Middle frontal gyrus (tissue), 1 donor: ENCODE data around the gene DMRTC2.
A peak's percentile ranks its signal among the peaks of the same experiment; 100 is the strongest.

ENCODE experiments used
- DNase-seq: peaks from one replicate; pipeline ENCODE4 v3.0.0-alpha.2; 2015; ENCODE audit warnings: low spot score; ENCODE audit errors: extremely low spot score

The DMRTC2 gene

DNA sequence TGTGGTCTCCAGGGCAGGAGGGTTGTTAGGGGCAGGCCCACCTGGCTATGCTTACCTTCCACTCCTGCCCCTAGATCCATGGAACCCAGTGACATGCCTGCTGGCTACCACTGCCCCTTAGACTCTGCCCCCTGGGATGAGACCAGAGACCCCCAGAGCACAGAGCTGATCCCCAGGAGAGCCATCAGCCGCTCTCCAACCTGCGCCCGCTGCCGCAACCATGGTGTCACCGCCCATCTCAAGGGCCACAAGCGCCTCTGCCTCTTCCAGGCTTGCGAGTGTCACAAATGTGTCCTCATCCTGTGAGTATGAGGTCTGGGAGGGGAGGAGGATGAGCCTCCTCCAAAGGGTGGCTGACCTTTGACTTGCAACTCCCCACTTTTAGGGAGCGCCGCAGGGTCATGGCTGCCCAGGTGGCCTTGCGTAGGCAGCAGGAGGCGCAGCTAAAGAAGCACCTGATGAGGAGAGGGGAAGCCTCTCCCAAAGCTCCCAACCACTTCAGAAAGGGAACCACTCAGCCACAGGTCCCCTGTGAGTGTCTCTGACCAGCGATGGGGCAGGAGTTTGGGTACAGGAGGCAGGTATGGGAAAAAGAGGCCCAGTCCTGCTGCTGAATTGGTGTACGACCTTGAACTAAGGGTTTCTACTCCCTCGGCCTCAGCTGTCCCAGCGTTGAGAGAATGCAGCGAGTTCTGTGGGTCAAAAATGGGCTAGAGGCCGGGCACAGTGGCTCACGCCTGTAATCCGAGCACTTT, 2.7 kb downstream of the DMRTC2 start:
- DNase-seq: no peak

DNA sequence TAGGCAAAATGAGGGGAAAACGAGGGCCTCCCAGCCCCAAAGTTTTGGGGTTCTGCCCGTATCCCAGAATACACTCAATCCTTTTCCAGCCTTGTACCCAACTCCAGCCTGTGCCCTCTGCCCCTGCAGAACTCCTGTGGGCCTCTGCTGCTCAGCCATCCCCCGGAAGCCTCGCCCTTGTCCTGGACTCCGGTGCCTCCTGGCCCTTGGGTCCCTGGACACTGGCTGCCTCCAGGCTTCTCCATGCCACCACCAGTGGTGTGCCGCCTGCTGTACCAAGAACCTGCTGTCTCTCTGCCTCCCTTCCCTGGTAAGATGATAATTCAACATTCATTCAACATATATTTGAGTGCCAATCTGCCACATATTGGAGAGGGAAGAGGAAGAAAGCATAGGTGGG, 3.8 kb downstream of the DMRTC2 start:
- no peak for DNase-seq

DNA sequence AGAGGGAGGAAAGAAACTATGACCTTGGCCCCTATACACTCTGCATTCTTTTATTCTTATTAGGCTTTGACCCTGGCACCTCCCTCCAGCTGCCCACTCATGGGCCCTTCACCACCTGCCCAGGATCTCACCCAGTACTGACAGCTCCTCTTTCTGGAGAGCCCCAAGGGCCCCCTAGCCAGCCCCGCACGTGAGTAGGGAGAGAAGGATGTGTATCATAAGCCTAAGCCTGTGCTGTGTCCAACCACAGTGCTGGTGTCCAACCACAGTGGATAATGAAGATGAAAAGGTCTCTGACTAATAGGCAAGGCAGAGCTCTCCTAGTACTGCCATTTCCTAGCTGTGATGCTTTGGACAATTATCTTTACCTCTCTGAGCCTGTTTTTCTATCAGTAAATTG, 4.2 kb downstream of the DMRTC2 start:
- DNase-seq: no peak

DNA sequence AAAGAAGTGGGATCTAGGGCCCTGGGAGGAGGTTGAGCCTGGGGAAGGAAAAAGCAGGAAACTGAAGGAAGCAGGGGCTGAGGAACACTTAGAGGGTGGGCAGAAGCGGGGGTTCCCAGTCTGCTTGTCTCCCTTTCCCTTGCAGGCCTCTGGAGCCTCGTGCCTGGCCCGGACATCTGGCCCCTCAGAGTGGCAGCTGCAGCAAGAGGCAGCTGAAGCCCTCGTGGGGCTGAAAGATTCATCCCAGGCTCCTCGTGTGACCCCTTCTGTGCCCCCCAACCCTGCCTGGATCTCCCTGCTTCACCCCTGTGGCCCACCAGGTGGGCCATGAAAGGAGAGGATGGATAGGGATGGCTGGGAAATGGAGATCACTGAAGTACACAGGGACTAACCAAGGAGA, 5.5 kb downstream of the DMRTC2 start:
- DNase-seq: no peak

DNA sequence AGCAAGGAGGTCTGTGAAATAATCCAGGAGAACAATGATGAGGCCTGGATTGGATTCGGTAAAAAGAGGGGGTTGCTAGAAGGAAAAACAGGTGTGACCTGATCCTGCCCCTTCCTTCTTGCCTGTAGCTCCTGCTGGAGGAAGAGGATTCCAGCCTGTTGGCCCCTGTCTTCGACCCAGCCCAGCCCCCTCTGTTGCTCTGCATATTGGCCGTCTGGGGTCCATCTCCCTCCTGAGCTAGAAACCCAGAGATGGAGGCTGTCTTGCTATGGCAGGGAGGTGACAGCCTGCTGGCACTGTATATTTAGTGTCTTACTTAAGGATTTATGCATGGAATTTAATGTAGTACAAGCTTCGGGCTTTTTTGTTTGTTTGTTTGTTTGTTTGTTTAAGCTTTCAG, 6.6 kb downstream of the DMRTC2 start:
- DNase-seq: no peak

DNA sequence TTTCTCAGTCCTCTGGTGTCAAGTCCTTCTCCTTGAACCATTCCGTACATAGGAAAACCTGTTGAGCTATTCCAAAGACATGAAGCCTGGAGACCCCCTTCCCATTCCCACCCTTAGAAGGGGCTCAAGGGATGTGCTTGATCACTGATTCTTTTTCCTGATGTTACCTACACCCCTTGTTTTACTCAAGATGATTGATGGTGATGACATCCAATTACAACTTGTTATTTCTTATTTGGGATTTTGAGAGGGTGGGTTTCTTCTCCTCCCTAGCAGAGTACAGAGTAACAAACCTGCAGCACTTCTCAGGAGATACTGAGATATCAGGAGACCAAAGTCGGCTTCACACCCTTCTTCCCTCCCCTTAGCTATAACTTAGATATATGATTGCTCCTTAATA, 8.5 kb downstream of the DMRTC2 start:
- DNase-seq: no peak

DNA sequence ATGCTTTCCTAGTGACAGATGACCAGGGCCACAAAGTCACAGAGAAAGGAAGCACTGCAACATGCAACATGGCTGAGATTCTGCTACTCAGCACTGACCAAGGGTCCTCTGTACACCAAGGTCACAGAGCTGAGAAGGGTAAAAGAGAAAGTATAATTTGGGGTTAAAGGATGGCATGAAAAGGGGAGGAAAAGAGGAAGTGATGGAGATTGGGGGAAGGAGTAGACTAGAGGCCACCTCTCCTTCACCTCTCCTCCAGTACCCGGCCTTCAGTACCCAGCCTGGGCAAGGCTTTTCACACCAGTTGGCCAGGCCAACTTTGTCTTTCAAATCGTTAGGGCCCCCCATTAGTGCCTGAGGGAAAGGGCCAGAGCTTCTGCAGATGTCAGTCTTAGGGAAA, 8.9 kb downstream of the DMRTC2 start:
- DNase-seq: no peak

DNA sequence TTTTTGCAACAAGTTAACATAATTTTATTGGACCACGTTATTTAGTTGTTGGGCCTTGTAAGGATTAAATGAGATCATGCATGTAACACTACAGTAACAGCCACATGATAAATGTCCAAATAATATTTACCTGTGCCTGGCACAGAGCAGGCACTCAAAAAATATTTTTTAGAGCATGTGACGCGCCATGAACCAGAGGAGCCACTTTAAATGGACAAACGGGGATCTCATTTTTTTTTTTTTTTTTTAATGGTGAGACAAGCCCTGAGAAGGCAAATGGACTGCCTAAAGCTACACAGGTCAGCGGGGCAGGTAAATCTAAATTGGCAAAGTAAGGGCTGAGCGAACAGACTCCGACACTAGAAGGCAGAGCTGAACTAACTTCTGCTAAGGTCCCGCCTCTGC, 14.4 kb downstream of the DMRTC2 start:
- DNase-seq: no peak

DNA sequence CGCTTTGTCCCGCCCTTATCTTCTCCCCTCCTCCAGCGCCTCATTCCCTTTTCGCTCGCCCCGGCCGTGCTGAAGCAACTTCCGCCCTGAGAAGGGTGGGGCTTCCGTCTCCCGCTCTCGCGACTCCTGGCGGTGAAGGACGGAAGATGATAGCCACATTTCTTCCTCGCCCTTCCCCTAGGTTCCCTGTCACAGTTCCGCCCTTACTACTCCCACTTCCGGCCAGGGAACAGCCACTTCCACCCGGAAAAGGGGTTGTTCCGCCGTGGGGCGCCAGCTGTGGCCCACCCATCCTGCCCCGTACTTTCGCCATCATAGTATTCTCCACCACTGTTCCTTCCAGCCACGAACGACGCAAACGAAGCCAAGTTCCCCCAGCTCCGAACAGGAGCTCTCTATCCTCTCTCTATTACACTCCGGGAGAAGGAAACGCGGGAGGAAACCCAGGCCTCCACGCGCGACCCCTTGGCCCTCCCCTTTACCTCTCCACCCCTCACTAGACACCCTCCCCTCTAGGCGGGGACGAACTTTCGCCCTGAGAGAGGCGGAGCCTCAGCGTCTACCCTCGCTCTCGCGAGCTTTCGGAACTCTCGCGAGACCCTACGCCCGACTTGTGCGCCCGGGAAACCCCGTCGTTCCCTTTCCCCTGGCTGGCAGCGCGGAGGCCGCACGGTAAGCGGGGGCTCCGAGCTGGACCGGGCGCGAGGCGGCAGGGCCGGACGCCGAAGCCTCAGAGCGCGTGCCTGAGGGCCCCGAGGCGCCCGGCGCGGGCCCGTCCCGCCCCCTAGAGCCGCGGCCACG, 15.0 kb downstream of the DMRTC2 start, which contains the start of gene RPS19:
Gene RPS19, plus strand, starts transcription at position 638 of the 801 bp plus-strand sequence. CDS start 520 bp downstream, outside the sequence.
- DNase-seq: peak; percentile 99

DNA sequence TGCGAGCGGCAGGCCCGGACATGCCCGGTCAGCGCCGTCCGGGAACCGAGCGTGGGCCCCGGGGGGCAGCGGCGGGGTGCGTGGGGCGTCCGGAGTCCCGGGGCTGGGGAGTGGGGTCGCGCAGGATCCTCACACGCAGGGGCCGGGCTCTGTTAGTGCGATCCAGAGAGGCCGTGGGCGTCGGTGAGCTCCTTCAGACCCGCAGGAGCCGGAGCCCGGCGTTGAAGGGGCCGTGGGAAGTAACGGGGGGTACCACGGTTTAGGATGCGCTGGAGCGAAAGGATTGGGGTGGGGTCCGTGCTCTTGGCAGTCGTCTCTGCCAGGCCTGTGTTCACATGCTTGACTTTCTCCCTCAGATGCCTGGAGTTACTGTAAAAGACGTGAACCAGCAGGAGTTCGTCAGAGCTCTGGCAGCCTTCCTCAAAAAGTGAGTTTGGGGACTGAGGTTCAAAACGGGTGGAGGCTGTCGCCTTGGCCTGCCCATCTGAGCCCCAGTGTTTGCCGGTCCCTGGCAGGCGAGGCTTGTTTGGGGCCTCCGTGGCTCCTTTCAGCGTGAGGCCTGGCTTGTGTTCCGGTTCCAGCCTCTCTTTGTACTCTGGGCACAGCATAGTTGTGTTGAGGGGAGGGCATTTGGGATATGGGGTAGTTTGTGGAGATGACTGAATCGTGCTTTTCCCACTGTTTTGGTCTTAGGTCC, 15.7 kb downstream of the DMRTC2 start:
- no peak for DNase-seq

DNA sequence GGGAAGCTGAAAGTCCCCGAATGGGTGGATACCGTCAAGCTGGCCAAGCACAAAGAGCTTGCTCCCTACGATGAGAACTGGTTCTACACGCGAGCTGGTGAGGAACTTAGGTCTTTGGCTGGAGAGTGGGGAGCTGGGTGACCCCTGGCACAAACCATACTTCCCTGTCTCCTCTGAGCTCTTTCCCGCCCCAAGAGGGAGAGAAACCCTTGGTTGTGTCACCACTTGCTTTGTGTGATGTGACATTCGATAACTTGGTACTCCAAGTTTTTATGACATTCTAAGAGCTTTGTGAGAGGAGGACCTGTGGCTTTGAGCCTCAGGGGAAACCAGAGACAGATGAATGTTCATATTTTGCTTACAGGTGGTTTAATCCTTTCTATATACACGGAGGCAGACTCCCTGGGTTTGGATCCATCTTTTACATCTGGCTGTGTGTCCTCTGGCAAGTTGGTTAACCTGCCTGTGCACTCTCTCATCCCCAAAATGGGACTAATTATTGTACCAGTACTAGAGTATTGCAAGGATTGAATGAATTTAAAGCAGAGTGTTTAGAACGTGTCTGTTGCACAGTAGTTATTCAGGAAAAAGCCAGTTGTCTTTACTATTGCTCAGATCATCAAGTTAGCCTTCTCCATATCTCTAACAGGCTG, 16.4 kb downstream of the DMRTC2 start:
- no peak for DNase-seq

DNA sequence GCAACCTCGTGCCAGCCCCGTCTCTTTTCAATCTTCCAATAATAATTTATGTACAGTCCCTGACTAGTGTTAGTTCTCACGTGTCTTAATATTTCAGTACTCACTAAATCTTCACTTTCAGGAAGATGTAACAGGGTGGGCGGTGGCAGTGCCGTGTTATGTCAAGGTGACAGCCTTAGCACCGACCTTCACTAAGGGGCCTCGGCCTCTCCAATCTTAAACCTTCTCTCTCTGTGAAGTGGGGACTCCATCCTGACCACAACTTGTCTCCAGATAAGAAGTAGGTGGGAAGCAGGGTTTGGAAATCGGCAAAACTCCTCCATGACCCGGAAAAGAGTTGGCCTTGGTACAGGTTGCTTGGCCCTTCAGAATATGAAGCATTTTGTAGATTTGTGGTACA, 17.0 kb downstream of the DMRTC2 start:
- no peak for DNase-seq

DNA sequence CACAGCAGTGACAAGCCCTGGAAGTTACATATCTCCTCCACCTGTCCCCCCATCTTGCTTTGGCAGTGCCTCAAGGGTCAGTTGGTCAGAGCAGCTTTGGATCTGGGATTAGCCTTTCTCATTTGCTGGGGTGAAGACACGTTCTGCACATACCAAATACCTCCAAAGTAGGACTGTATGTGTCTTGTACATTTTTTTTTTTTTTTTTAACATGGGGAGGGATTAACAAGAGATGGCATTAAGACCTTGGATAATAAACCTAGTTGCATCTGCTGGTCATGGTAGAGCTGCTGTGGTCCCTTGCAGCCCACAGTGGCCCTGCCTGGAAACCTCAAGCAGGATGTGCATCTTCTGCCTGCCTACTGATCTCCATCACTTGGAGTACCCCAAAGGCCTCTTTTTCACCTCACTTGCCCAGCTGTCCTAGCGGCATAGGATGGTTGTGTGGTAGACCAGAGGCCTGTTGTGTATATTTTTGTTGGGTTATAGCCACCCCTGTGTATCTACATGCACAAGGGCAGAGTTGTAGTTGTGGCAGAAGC, 17.7 kb downstream of the DMRTC2 start:
- no peak for DNase-seq

DNA sequence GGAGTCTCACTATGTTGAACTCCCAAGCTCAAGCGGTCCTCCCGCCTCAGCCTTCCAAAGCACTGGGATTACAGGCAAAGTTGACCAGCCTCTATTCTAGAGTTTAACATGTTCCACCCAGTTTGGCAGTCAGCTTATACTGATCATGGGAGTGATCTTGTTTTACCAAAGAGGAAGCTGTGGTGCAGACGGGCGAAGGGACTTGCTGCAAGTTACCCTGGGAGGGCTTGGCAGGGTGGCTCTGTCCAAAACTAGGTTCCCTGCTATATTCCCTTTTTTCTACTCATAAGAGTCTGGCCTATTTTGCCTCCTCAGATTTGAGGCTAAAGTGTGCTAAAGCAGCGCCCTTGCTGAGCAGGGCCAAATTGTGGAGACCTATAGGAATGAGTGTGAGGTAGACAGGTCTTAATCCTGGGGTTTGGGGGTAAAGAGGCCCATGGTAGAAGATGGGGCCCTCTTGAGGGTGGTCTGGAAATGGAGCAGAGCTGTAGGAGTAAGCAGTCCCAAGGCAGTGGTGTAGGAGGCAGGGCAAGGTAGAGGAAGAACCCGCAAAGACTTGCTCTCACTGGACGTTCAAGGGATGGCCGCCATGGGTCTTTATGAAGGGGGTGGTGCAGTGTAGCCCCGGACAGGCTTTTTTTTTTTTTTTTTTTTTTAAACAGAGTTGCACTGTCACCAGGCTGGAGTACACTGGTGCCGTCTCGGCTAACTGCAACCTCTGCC, 18.5 kb downstream of the DMRTC2 start:
- DNase-seq: no peak

DNA sequence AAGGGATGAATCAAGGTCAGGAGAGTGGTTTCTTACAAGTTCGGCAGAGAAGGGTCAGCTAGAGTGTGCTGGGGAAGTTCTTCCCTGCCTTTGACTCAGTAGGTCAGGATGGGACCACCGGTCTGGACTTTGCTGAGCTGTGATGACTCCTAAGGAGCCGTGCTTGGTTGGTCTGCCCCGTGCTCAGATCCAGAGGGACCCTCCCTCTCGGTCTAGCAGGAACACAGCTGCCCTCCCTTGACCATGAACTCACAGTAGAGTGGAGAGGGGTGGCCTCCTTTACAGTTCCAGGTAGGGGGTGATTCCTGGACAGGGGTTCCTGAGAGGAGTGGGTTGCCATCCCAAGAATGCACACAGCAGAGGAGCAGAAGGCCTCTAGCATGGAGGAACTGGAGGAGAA, 19.5 kb downstream of the DMRTC2 start:
- no peak for DNase-seq

DNA sequence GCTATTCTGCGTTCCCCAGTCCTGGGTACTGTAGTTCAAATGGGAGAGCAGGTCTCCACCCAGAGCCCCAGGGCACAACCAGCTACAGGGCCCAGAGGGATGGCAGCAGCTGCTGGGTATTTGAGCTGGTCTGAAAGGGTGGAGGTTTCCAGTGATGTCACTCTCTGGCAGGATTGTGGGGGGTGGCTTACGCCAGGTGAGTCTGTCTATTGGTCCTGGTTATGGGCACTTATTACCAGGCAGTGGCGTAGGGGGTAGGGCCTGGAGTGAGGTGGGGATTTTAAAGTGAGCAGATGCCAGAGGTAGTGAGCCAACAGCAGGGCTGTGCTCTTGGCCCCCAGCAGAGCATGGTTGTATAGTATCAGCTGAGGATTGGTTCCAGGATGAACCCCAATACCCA, 21.4 kb downstream of the DMRTC2 start:
- DNase-seq: no peak

DNA sequence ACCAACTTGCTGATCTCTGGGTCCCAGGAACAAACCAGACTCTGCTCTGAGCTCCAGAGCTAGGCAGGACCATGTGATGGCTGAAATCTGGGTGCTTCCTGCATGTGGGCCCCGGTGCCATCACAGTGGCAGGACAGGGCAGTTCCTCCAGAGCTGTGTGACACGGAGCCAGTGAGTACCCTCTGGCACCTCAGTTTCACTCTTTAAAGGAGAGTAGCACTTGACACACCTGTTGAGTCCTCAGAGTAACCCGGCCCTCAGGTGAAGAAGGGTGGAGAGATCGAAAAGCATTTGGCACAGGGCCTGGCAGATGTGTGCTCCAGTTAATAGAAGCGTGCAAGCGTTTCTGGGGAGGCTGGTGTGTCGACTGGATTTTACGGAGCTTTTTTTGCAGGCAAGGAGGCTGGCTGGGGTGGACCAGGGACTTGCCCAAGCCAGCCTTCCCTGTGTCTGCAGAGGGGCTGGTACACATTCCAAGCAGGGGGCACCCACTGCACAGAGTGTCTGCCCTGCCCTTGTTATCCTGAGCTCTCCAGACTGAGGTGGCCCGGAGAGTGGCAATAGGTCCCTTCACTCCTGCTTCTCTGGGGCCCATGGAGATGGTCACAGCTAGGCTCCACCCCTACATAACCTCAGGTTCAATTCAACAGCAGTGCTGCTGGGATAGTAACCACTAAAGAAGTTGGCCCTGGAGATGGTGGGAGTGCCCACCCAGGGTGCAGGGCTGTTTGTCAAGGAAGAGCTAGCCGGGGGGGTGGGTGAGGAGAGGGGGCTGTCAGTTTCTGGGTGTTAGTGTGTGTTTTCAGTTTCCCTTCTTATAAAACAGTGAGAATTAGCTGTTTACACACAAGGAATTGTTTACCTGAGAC, 23.5 kb downstream of the DMRTC2 start:
- no peak for DNase-seq

DNA sequence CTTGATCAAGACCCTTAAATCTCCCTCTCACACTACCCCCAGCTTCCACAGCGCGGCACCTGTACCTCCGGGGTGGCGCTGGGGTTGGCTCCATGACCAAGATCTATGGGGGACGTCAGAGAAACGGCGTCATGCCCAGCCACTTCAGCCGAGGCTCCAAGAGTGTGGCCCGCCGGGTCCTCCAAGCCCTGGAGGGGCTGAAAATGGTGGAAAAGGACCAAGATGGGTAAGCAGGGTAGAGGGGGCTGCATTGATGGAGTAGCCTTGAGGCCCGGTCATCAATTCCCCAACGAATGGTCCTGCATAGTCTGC, 24.1 kb downstream of the DMRTC2 start:
- DNase-seq: no peak

DNA sequence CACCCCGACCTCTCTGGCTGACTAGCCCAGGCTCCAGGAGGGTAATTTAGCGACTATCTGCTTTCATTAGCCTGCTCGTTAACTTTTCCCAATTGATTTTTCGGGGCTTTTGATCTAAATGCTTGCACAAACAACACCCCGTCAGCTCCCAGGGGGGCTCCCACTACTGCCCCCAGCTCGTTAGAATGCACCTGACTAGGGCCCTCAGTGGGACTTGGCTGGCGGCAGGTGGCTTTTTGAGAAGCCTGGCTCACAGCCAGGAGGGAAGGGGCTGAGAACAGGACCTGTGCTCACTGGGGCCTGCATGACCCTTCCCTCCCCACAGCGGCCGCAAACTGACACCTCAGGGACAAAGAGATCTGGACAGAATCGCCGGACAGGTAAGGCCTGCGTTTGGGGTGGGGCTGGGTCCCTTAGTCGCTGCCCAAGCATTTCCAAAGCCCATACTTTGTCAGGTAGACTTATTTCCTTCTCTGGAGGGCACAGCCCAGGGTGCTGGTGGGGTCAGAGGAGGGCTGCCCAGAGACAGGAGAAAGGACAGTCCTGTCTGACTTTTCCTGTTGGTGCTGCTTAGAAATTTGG, 24.6 kb downstream of the DMRTC2 start:
- DNase-seq: no peak
